K562 (cell line): ENCODE measurements around the gene TMEM178A.

Source experiments
- CTCF ChIP-seq, 3 experiments: IDR thresholded peaks in 2 of 3; conservative IDR thresholded peaks in 1 of 3; 2 replicates each; pipeline ENCODE4 v1.5.1; 2011 to 2012; ENCODE audit warnings: low read length in 3 of 3, mild to moderate bottlenecking in 3 of 3, control low read depth in 2 of 3, improper control_type of control experiment in 1 of 3, inconsistent platforms in 1 of 3, low read depth in 1 of 3, mixed read lengths in 1 of 3, moderate library complexity in 1 of 3; ENCODE audit not compliant: insufficient read depth in 2 of 3
- HCFC1 ChIP-seq: IDR thresholded peaks from 2 replicates; pipeline ENCODE4 v1.6.1; 2012; ENCODE audit warnings: low read depth, low read length, improper control_type of control experiment
- JUND ChIP-seq, 2 experiments: IDR thresholded peaks; 2 replicates in 1 of 2; 3 replicates in 1 of 2; pipeline ENCODE4 v1.6.1; 2011; ENCODE audit warnings: borderline replicate concordance in 2 of 2, low read depth in 2 of 2, low read length in 2 of 2, improper control_type of control experiment in 1 of 2, missing biosample characterization in 1 of 2, missing genetic modification characterization in 1 of 2, missing genetic modification reagents in 1 of 2
- POLR2H ChIP-seq: IDR thresholded peaks from 2 replicates; pipeline ENCODE4 v1.6.1; 2016; ENCODE audit warnings: missing genetic modification characterization, low read depth, mild to moderate bottlenecking, control low read depth, missing compliant biosample characterization, moderate library complexity
- RERE ChIP-seq: sonication (generic); formaldehyde crosslinking; IDR thresholded peaks from 2 replicates; pipeline ENCODE4 v1.8.0; 2023; ENCODE audit warnings: missing genetic modification reagents, mild to moderate bottlenecking, borderline replicate concordance
- YY1 ChIP-seq, 3 experiments: IDR thresholded peaks; 2 replicates each; pipeline ENCODE4 v1.6.1; 2011; ENCODE audit warnings: low read length in 2 of 3, mild to moderate bottlenecking in 2 of 3, moderate library complexity in 2 of 3, borderline replicate concordance in 1 of 3, control low read depth in 1 of 3, low read depth in 1 of 3; ENCODE audit not compliant: insufficient read depth in 3 of 3, insufficient replicate concordance in 2 of 3, control insufficient read depth in 1 of 3, insufficient read length in 1 of 3; ENCODE audit errors: extremely low read depth in 1 of 3
- ZNF124 ChIP-seq: sonication (generic); formaldehyde crosslinking; IDR thresholded peaks from 2 replicates; pipeline ENCODE4 v1.8.1; 2022; ENCODE audit warnings: missing genetic modification reagents
- TF ChIP-seq, protein P1 (sequence below): IDR thresholded peaks from 2 replicates; pipeline ENCODE4 v1.6.1; 2014; ENCODE audit warnings: antibody characterized with exemption

DNA sequence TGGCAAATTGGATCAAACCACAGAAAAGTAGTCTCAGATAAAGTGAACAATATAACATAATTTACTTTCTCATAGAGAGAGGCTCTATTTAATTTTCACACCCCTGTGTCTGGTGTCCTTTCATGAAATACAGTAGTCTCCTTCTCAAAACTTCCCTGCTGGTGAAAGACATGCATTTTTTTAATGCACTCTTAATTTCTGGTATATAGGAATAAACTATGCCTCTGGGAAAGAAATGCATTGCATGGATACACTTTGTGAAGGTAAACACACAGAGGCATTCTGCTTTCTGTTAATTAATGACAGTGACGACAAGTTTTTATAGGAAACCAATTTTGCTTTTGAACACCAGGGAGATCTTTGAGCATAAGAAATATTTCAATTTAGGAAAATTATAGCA is 24.1 kb upstream of the TMEM178A start:
- TF ChIP-seq CTCF (IDR thresholded peaks at IDR 0.05 in 2 of 3, conservative IDR thresholded peaks at IDR 0.05 in 1 of 3; ENCODE audit: insufficient read depth in 2 of 3, low read depth in 1 of 3, low read length in 3 of 3) (no peak), POLR2H (tag) (no peak), YY1 (IDR thresholded peaks at IDR 0.05; ENCODE audit: borderline replicate concordance in 1 of 3, control insufficient read depth in 1 of 3, extremely low read depth in 1 of 3, insufficient read depth in 3 of 3, insufficient read length in 1 of 3, insufficient replicate concordance in 2 of 3, low read depth in 1 of 3, low read length in 2 of 3) (no peak), HCFC1 (no peak), ZNF124 (no peak), RERE (CRISPR knock-in tag) (no peak), JUND (IDR thresholded peaks at IDR 0.05; ENCODE audit: borderline replicate concordance, low read depth, low read length) (no peak), JUND (tag; IDR thresholded peaks at IDR 0.05; ENCODE audit: borderline replicate concordance, low read depth, low read length) (no peak)
- TF ChIP-seq, protein P1, sequence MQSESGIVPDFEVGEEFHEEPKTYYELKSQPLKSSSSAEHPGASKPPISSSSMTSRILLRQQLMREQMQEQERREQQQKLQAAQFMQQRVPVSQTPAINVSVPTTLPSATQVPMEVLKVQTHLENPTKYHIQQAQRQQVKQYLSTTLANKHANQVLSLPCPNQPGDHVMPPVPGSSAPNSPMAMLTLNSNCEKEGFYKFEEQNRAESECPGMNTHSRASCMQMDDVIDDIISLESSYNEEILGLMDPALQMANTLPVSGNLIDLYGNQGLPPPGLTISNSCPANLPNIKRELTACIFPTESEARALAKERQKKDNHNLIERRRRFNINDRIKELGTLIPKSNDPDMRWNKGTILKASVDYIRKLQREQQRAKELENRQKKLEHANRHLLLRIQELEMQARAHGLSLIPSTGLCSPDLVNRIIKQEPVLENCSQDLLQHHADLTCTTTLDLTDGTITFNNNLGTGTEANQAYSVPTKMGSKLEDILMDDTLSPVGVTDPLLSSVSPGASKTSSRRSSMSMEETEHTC = no peak
